Natural killer cell treated with Interleukin-12 subunit alpha and Interleukin-12 subunit beta and Interleukin-15 and Interleukin-18, amount 100 ng/mL, for 72 hours (primary cell): Measurements from ENCODE around the gene CLPTM1L. TPM values are rescaled to one million over a fixed set of nuclear protein-coding genes. Genes with fewer than 3 reads are reported as not detected.

Experiments
- ATAC-seq, 2 donors: fragments of 150-1000 bp; cut with Tn5 transposase in 1 of 2; sonication (Bioruptor Pico), chemical (Tn5 transposase) in 1 of 2; 2 replicates each; pipeline ENCODE4 v1.10.0; 2021
- DNase-seq: peaks from one replicate; pipeline ENCODE4 v3.0.0; 2022; ENCODE audit warnings: low spot score
- H3K27ac Mint-ChIP-seq, 2 donors: 1 replicate in 1 of 2; 2 replicates in 1 of 2; pipeline ENCODE4 v1.8.0; 2022; ENCODE audit warnings: mixed read lengths in 2 of 2, mild to moderate bottlenecking in 1 of 2, moderate library complexity in 1 of 2
- H3K27me3 Mint-ChIP-seq, 2 donors: 1 replicate in 1 of 2; 2 replicates in 1 of 2; pipeline ENCODE4 v1.8.0; 2022; ENCODE audit warnings: mixed read lengths in 2 of 2
- H3K36me3 Mint-ChIP-seq: one replicate; pipeline ENCODE4 v1.8.0; 2022; ENCODE audit warnings: mixed read lengths
- H3K4me1 Mint-ChIP-seq, 2 donors: 1 replicate in 1 of 2; 2 replicates in 1 of 2; pipeline ENCODE4 v1.8.0; 2022; ENCODE audit warnings: low read depth in 2 of 2, mixed read lengths in 2 of 2, mild to moderate bottlenecking in 1 of 2
- H3K4me3 Mint-ChIP-seq: one replicate; pipeline ENCODE4 v1.8.0; 2022; ENCODE audit warnings: mixed read lengths
- H3K9me3 Mint-ChIP-seq: 2 replicates; pipeline ENCODE4 v1.8.0; 2022; ENCODE audit warnings: mixed read lengths
- total RNA-seq, 2 donors: library from RNA; stranded (reverse); gene quantifications; one replicate each; pipeline ENCODE4 v1.2.3, GENCODE V29; 2022

CLPTM1L gene
- total RNA-seq, 2 donors from 2014 or later: 112 to 178 TPM

- peak; percentile 46 for DNase-seq
- Mint-ChIP-seq H3K9me3 (peaks cover 2% of the 10 kb centered on the region), H3K27me3 (peaks cover 10 to 11% of the 10 kb centered on the region in 2 donors), H3K27ac (peak overlapping the region; percentile 23 to 28), H3K4me1 (peaks cover 34 to 42% of the 10 kb centered on the region in 2 donors), H3K4me3 (no peak overlapping the region), H3K36me3 (peaks cover 7% of the 10 kb centered on the region)
- ATAC-seq: no peak
Measured at GRCh38 chr5:1311439-1312055, 33.4 kb downstream of the CLPTM1L start.

- peaks cover 2% of the 10 kb centered on the region for H3K9me3 Mint-ChIP-seq
- ATAC-seq (no peak), DNase-seq (no peak)
- peak overlapping the region in 1 of 2 donors; percentile 11 for H3K27ac Mint-ChIP-seq
- H3K4me1 Mint-ChIP-seq: peaks cover 23 to 29% of the 10 kb centered on the region in 2 donors
- peaks cover 9 to 10% of the 10 kb centered on the region in 2 donors for H3K27me3 Mint-ChIP-seq
- H3K36me3 Mint-ChIP-seq: peaks cover 7% of the 10 kb centered on the region
- H3K4me3 Mint-ChIP-seq: no peak overlapping the region
Measured at GRCh38 chr5:1310118-1310517, 34.8 kb downstream of the CLPTM1L start.

- H3K27me3 Mint-ChIP-seq: peaks cover 0 to 15% of the 10 kb centered on the region in 2 donors
- no peaks in the 10 kb centered on the region for H3K9me3 Mint-ChIP-seq
- no peak overlapping the region for H3K4me3 Mint-ChIP-seq
- H3K36me3 Mint-ChIP-seq: no peaks in the 10 kb centered on the region
- no peak for DNase-seq
- no peak overlapping the region for H3K27ac Mint-ChIP-seq
- ATAC-seq: no peak
- no peaks in the 10 kb centered on the region for H3K4me1 Mint-ChIP-seq
Measured at GRCh38 chr5:1304033-1304432, 40.9 kb downstream of the CLPTM1L start.

- ATAC-seq (no peak), DNase-seq (no peak)
- no peak overlapping the region for H3K27ac Mint-ChIP-seq
- H3K9me3 Mint-ChIP-seq: no peaks in the 10 kb centered on the region
- H3K36me3 Mint-ChIP-seq: no peaks in the 10 kb centered on the region
- peaks cover 0 to 18% of the 10 kb centered on the region in 2 donors for H3K27me3 Mint-ChIP-seq
- H3K4me1 Mint-ChIP-seq: no peaks in the 10 kb centered on the region
- no peak overlapping the region for H3K4me3 Mint-ChIP-seq
Measured at GRCh38 chr5:1302258-1302657, 42.6 kb downstream of the CLPTM1L start.

GRCh38 chr5:1300581-1301083, 44.3 kb downstream of the CLPTM1L start:
- no peaks in the 10 kb centered on the region for H3K36me3 Mint-ChIP-seq
- H3K4me1 Mint-ChIP-seq: no peaks in the 10 kb centered on the region
- H3K9me3 Mint-ChIP-seq: no peaks in the 10 kb centered on the region
- no peak overlapping the region for H3K27ac Mint-ChIP-seq
- H3K27me3 Mint-ChIP-seq: peaks cover 7 to 24% of the 10 kb centered on the region in 2 donors
- no peak overlapping the region for H3K4me3 Mint-ChIP-seq
- DNase-seq (no peak), ATAC-seq (peak in 1 of 2 donors; percentile 24)

GRCh38 chr5:1299961-1300360, 44.9 kb downstream of the CLPTM1L start:
- no peaks in the 10 kb centered on the region for H3K4me1 Mint-ChIP-seq
- DNase-seq (no peak), ATAC-seq (no peak)
- H3K9me3 Mint-ChIP-seq: no peaks in the 10 kb centered on the region
- peaks cover 7 to 24% of the 10 kb centered on the region in 2 donors for H3K27me3 Mint-ChIP-seq
- no peak overlapping the region for H3K27ac Mint-ChIP-seq
- H3K36me3 Mint-ChIP-seq: no peaks in the 10 kb centered on the region
- no peak overlapping the region for H3K4me3 Mint-ChIP-seq

- Mint-ChIP-seq H3K9me3 (no peaks in the 10 kb centered on the region), H3K27ac (no peak overlapping the region), H3K4me3 (no peak overlapping the region), H3K27me3 (peaks cover 7 to 21% of the 10 kb centered on the region in 2 donors), H3K4me1 (no peaks in the 10 kb centered on the region), H3K36me3 (no peaks in the 10 kb centered on the region)
- DNase-seq: no peak
- no peak for ATAC-seq
Measured at GRCh38 chr5:1299511-1299850, 45.4 kb downstream of the CLPTM1L start.

- no peaks in the 10 kb centered on the region for H3K4me1 Mint-ChIP-seq
- no peak overlapping the region for H3K4me3 Mint-ChIP-seq
- no peak overlapping the region for H3K27ac Mint-ChIP-seq
- ATAC-seq: no peak
- H3K36me3 Mint-ChIP-seq: no peaks in the 10 kb centered on the region
- peaks cover 7 to 17% of the 10 kb centered on the region in 2 donors for H3K27me3 Mint-ChIP-seq
- H3K9me3 Mint-ChIP-seq: no peaks in the 10 kb centered on the region
- DNase-seq: no peak
Measured at GRCh38 chr5:1298723-1299510, 46.0 kb downstream of the CLPTM1L start.

GRCh38 chr5:1298067-1298551, 46.8 kb downstream of the CLPTM1L start:
- DNase-seq: no peak
- no peaks in the 10 kb centered on the region for H3K36me3 Mint-ChIP-seq
- no peak for ATAC-seq
- no peak overlapping the region for H3K4me3 Mint-ChIP-seq
- peaks cover 7 to 19% of the 10 kb centered on the region in 2 donors for H3K27me3 Mint-ChIP-seq
- H3K4me1 Mint-ChIP-seq: no peaks in the 10 kb centered on the region
- no peak overlapping the region for H3K27ac Mint-ChIP-seq
- H3K9me3 Mint-ChIP-seq: no peaks in the 10 kb centered on the region

- H3K9me3 Mint-ChIP-seq: no peaks in the 10 kb centered on the region
- ATAC-seq (no peak), DNase-seq (no peak)
- no peak overlapping the region for H3K4me3 Mint-ChIP-seq
- peaks cover 7 to 15% of the 10 kb centered on the region in 2 donors for H3K27me3 Mint-ChIP-seq
- H3K27ac Mint-ChIP-seq: no peak overlapping the region
- H3K36me3 Mint-ChIP-seq: no peaks in the 10 kb centered on the region
- no peaks in the 10 kb centered on the region for H3K4me1 Mint-ChIP-seq
Measured at GRCh38 chr5:1297243-1297642, 47.7 kb downstream of the CLPTM1L start.

GRCh38 chr5:1295650-1296037, 49.3 kb downstream of the CLPTM1L start:
- no peak overlapping the region for H3K27ac Mint-ChIP-seq
- no peaks in the 10 kb centered on the region for H3K9me3 Mint-ChIP-seq
- ATAC-seq (peak in 1 of 2 donors; percentile 15), DNase-seq (no peak)
- peaks cover 7 to 14% of the 10 kb centered on the region in 2 donors for H3K27me3 Mint-ChIP-seq
- no peaks in the 10 kb centered on the region for H3K36me3 Mint-ChIP-seq
- no peaks in the 10 kb centered on the region for H3K4me1 Mint-ChIP-seq
- no peak overlapping the region for H3K4me3 Mint-ChIP-seq

GRCh38 chr5:1294835-1295649, 49.9 kb downstream of the CLPTM1L start, which contains the start of gene TERT:
Gene TERT, minus strand, starts transcription at chr5:1295068. Its CDS starts 79 bp downstream, at chr5:1294989.
- peak; percentile 38 to 65 for ATAC-seq
- peaks cover 7 to 14% of the 10 kb centered on the region in 2 donors for H3K27me3 Mint-ChIP-seq
- H3K27ac Mint-ChIP-seq: no peak within 1 kb of the TSS
- H3K4me3 Mint-ChIP-seq: no peak within 1 kb of the TSS
- DNase-seq: no peak
- H3K36me3 Mint-ChIP-seq: no peaks in the 10 kb centered on the region
- no peaks in the 10 kb centered on the region for H3K4me1 Mint-ChIP-seq
- H3K9me3 Mint-ChIP-seq: no peaks in the 10 kb centered on the region

- Mint-ChIP-seq H3K4me1 (no peaks in the 10 kb centered on the region), H3K27me3 (peaks cover 7 to 14% of the 10 kb centered on the region in 2 donors), H3K27ac (no peak overlapping the region), H3K4me3 (no peak overlapping the region), H3K9me3 (no peaks in the 10 kb centered on the region), H3K36me3 (no peaks in the 10 kb centered on the region)
- ATAC-seq (peak in 1 of 2 donors; percentile 8), DNase-seq (no peak)
Measured at GRCh38 chr5:1294206-1294834, 50.6 kb downstream of the CLPTM1L start.
